H9 (cell line): ENCODE results near the gene TNFRSF21. TPM values are rescaled to one million over a fixed set of nuclear protein-coding genes. Genes with fewer than 3 reads are reported as not detected.
A peak's percentile ranks its signal among the peaks of the same experiment; 100 is the strongest.
"Not testable (repeated sequence)": the region's sequence is repeated elsewhere in the genome, so short reads cannot be mapped to it uniquely, and the experiment has no call there.

Source experiments
- DNase-seq: peaks from one replicate; pipeline ENCODE4 v3.0.0-alpha.2; 2017
- H2AFZ ChIP-seq: one replicate; pipeline ENCODE4 v1.6.1; 2013; ENCODE audit warnings: mild to moderate bottlenecking, low read length, control low read depth, moderate library complexity
- H2AK5ac ChIP-seq: 2 replicates; pipeline ENCODE4 v1.6.1; 2013; ENCODE audit warnings: low read length, control low read depth, mixed read lengths; ENCODE audit not compliant: insufficient read length
- H2BK120ac ChIP-seq: one replicate; pipeline ENCODE4 v1.6.1; 2013; ENCODE audit warnings: low read depth, mild to moderate bottlenecking, low read length, control low read depth, inconsistent platforms; ENCODE audit not compliant: poor library complexity, severe bottlenecking
- H2BK12ac ChIP-seq: 2 replicates; pipeline ENCODE4 v1.6.1; 2013; ENCODE audit warnings: low read length, control low read depth, mixed read lengths, low read depth; ENCODE audit not compliant: insufficient read length
- H2BK15ac ChIP-seq: 2 replicates; pipeline ENCODE4 v1.6.1; 2013; ENCODE audit warnings: low read depth, low read length, control low read depth
- H2BK20ac ChIP-seq: one replicate; pipeline ENCODE4 v1.6.1; 2013; ENCODE audit warnings: low read depth, mild to moderate bottlenecking, low read length, control low read depth, inconsistent platforms; ENCODE audit not compliant: poor library complexity, severe bottlenecking
- H2BK5ac ChIP-seq: 2 replicates; pipeline ENCODE4 v1.6.1; 2013; ENCODE audit warnings: low read length, control low read depth, mixed read lengths; ENCODE audit not compliant: insufficient read length
- H3K14ac ChIP-seq: 2 replicates; pipeline ENCODE4 v1.6.1; 2013; ENCODE audit warnings: low read length, control low read depth; ENCODE audit not compliant: insufficient read depth
- H3K18ac ChIP-seq: 2 replicates; pipeline ENCODE4 v1.6.1; 2013; ENCODE audit warnings: low read depth, mild to moderate bottlenecking, mixed read lengths, low read length, control low read depth; ENCODE audit not compliant: insufficient read length
- H3K23ac ChIP-seq: 2 replicates; pipeline ENCODE4 v1.6.1; 2013; ENCODE audit warnings: low read length, control low read depth, mixed read lengths, low read depth; ENCODE audit not compliant: insufficient read length
- H3K23me2 ChIP-seq: 2 replicates; pipeline ENCODE4 v1.6.1; 2013; ENCODE audit warnings: low read depth, mild to moderate bottlenecking, mixed read lengths, low read length, control low read depth; ENCODE audit not compliant: insufficient read length, poor library complexity, severe bottlenecking
- H3K27ac ChIP-seq: 2 replicates; pipeline ENCODE4 v1.5.1; 2013; ENCODE audit warnings: low read length, control low read depth, mixed read lengths, low read depth; ENCODE audit not compliant: insufficient read length
- H3K27me3 ChIP-seq: 2 replicates; pipeline ENCODE4 v1.6.1; 2013; ENCODE audit warnings: low read length, control low read depth, inconsistent platforms; ENCODE audit not compliant: insufficient read depth
- H3K4ac ChIP-seq: 2 replicates; pipeline ENCODE4 v1.6.1; 2013; ENCODE audit warnings: low read depth, mild to moderate bottlenecking, control low read depth, inconsistent platforms, low read length, moderate library complexity
- H3K4me1 ChIP-seq: 2 replicates; pipeline ENCODE4 v1.6.1; 2013; ENCODE audit warnings: low read length, control low read depth, inconsistent platforms; ENCODE audit not compliant: insufficient read depth
- H3K4me2 ChIP-seq: 2 replicates; pipeline ENCODE4 v1.6.1; 2013; ENCODE audit warnings: low read length, control low read depth, mixed read lengths; ENCODE audit not compliant: insufficient read length, insufficient read depth
- H3K56ac ChIP-seq: 2 replicates; pipeline ENCODE4 v1.6.1; 2013; ENCODE audit warnings: low read depth, mild to moderate bottlenecking, mixed read lengths, low read length, control low read depth; ENCODE audit not compliant: insufficient read length
- H3K79me1 ChIP-seq: 2 replicates; pipeline ENCODE4 v1.6.1; 2013; ENCODE audit warnings: low read depth, mild to moderate bottlenecking, moderate library complexity, low read length, control low read depth, inconsistent platforms; ENCODE audit not compliant: insufficient read depth, poor library complexity, severe bottlenecking
- H3K79me2 ChIP-seq: 2 replicates; pipeline ENCODE4 v1.6.1; 2013; ENCODE audit warnings: low read length, control low read depth, inconsistent platforms; ENCODE audit not compliant: insufficient read depth
- H3K9ac ChIP-seq: 2 replicates; pipeline ENCODE4 v1.6.1; 2013; ENCODE audit warnings: low read length, control low read depth, mixed read lengths; ENCODE audit not compliant: insufficient read length; ENCODE audit errors: extremely low read depth
- H3K9me3 ChIP-seq: one replicate; pipeline ENCODE4 v1.6.1; 2013; ENCODE audit warnings: low read depth, low read length, inconsistent platforms; ENCODE audit not compliant: control insufficient read depth
- H3T11ph ChIP-seq: one replicate; pipeline ENCODE4 v1.6.1; 2013; ENCODE audit warnings: mild to moderate bottlenecking, low read length, control low read depth, inconsistent platforms
- H4K20me1 ChIP-seq: one replicate; pipeline ENCODE4 v1.6.1; 2013; ENCODE audit not compliant: control insufficient read depth, insufficient read length, insufficient read depth
- H4K5ac ChIP-seq: 2 replicates; pipeline ENCODE4 v1.6.1; 2013; ENCODE audit warnings: low read depth, mild to moderate bottlenecking, mixed read lengths, low read length, control low read depth; ENCODE audit not compliant: insufficient read length
- H4K8ac ChIP-seq: replicated peaks from 2 replicates; pipeline ENCODE4 v1.6.1; 2013; ENCODE audit warnings: low read length, control low read depth, mixed read lengths, low read depth; ENCODE audit not compliant: insufficient read length
- H4K91ac ChIP-seq: 2 replicates; pipeline ENCODE4 v1.6.1; 2013; ENCODE audit warnings: low read depth, mild to moderate bottlenecking, moderate library complexity, mixed read lengths, low read length, control low read depth; ENCODE audit not compliant: insufficient read length
- H3K27ac Mint-ChIP-seq, 3 experiments: 2 replicates in 2 of 3; 3 replicates in 1 of 3; pipeline ENCODE4 v1.8.0; 2020 to 2021; ENCODE audit warnings: mixed read lengths in 3 of 3, mild to moderate bottlenecking in 1 of 3, moderate library complexity in 1 of 3
- H3K27me3 Mint-ChIP-seq: 2 replicates; pipeline ENCODE4 v1.8.0; 2021; ENCODE audit warnings: low read depth, mild to moderate bottlenecking, moderate library complexity, mixed read lengths
- H3K36me3 Mint-ChIP-seq, 3 experiments: 2 replicates in 2 of 3; 3 replicates in 1 of 3; pipeline ENCODE4 v1.8.0; 2020 to 2021; ENCODE audit warnings: low read depth in 3 of 3, mixed read lengths in 3 of 3; ENCODE audit not compliant: insufficient read depth in 1 of 3
- H3K4me1 Mint-ChIP-seq, 2 experiments: 2 replicates each; pipeline ENCODE4 v1.8.0; 2020; ENCODE audit warnings: mixed read lengths in 2 of 2
- H3K4me3 Mint-ChIP-seq, 2 experiments: 2 replicates in 1 of 2; 3 replicates in 1 of 2; pipeline ENCODE4 v1.8.0; 2020 to 2021; ENCODE audit warnings: mild to moderate bottlenecking in 2 of 2, mixed read lengths in 2 of 2, moderate library complexity in 1 of 2
- H3K9me3 Mint-ChIP-seq, 2 experiments: 2 replicates in 1 of 2; 3 replicates in 1 of 2; pipeline ENCODE4 v1.8.0; 2020; ENCODE audit warnings: mild to moderate bottlenecking in 2 of 2, mixed read lengths in 2 of 2, moderate library complexity in 1 of 2
- WGBS: extraction: QIAGEN DNeasy Blood & Tissue Kit; methylation state at CpG from one replicate; pipeline ENCODE4 v1.1.7; 2013; ENCODE audit warnings: missing lambda C conversion rate, low lambda C conversion rate, mixed read lengths; ENCODE audit not compliant: insufficient read length; ENCODE audit errors: extremely low coverage; 5-methylcytosine and 5-hydroxymethylcytosine counted together
- total RNA-seq: library from RNA; stranded (reverse); gene quantifications from 2 replicates; pipeline ENCODE4 v1.2.1, GENCODE V29; 2021
- TF ChIP-seq, protein P1 (sequence below): fragments of 200-600 bp; sonication (generic); conservative IDR thresholded peaks from 3 replicates; pipeline ENCODE4 v1.8.0; 2021; ENCODE audit warnings: antibody characterized with exemption, mild to moderate bottlenecking

TNFRSF21 gene
- total RNA-seq, 1 experiment from 2014 or later, result 39.1 TPM

DNA sequence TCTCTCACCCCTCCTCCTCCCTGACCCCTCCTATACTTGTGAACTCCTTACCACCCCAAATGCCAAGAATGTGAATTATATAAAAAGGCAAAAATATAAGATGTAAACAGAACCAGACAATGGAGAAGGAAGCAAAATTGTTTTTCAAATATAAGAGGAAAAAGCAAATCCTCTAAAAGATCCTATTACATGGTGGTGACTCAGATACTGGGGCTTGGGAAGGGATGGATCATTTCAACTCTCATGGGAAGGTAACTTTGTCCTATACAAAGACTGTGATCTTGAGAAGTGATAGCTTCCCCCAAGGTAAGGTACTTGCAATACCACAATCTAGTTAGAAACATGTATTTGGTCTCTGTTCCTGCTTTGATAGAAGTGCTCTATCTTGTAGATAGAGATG is 24.6 kb upstream of the TNFRSF21 start:
- no peak for DNase-seq
- H3K23me2 ChIP-seq, result no peaks in the 10 kb centered on the region
- no peak overlapping the region for H3K4ac ChIP-seq
- no peaks in the 10 kb centered on the region for H4K20me1 ChIP-seq
- H3K27ac Mint-ChIP-seq, result peak overlapping the region in 1 of 3 experiments; percentile 54; a peak in 1 of 7 replicates
- H2AFZ ChIP-seq, result no peak overlapping the region
- H3K9me3 ChIP-seq, result no peaks in the 10 kb centered on the region
- H3K27ac ChIP-seq, result no peak overlapping the region
- H3K36me3 Mint-ChIP-seq, result no peaks in the 10 kb centered on the region; a peak in 1 of 7 replicates
- no peak overlapping the region for H3K4me3 Mint-ChIP-seq
- no peak overlapping the region for H4K5ac ChIP-seq
- no peak overlapping the region for H2BK20ac ChIP-seq
- H3T11ph ChIP-seq, result no peak overlapping the region
- H2BK12ac ChIP-seq, result no peak overlapping the region
- H3K4me1 ChIP-seq, result no peaks in the 10 kb centered on the region
- H2AK5ac ChIP-seq, result no peak overlapping the region
- no peak overlapping the region for H4K91ac ChIP-seq
- no peak overlapping the region for H3K56ac ChIP-seq
- no peak overlapping the region for H2BK120ac ChIP-seq
- H3K9ac ChIP-seq, result no peak overlapping the region
- no peak overlapping the region for H3K18ac ChIP-seq
- peaks cover 0 to 8% of the 10 kb centered on the region in 2 experiments; a peak in 3 of 5 replicates for H3K9me3 Mint-ChIP-seq
- H4K8ac ChIP-seq, result no peak overlapping the region
- peaks cover 3 to 4% of the 10 kb centered on the region in 2 experiments for H3K4me1 Mint-ChIP-seq
- H3K27me3 ChIP-seq, result no peaks in the 10 kb centered on the region
- H3K79me2 ChIP-seq, result no peaks in the 10 kb centered on the region
- H3K23ac ChIP-seq, result no peak overlapping the region
- no peaks in the 10 kb centered on the region for H3K79me1 ChIP-seq
- TF ChIP-seq, protein P1, sequence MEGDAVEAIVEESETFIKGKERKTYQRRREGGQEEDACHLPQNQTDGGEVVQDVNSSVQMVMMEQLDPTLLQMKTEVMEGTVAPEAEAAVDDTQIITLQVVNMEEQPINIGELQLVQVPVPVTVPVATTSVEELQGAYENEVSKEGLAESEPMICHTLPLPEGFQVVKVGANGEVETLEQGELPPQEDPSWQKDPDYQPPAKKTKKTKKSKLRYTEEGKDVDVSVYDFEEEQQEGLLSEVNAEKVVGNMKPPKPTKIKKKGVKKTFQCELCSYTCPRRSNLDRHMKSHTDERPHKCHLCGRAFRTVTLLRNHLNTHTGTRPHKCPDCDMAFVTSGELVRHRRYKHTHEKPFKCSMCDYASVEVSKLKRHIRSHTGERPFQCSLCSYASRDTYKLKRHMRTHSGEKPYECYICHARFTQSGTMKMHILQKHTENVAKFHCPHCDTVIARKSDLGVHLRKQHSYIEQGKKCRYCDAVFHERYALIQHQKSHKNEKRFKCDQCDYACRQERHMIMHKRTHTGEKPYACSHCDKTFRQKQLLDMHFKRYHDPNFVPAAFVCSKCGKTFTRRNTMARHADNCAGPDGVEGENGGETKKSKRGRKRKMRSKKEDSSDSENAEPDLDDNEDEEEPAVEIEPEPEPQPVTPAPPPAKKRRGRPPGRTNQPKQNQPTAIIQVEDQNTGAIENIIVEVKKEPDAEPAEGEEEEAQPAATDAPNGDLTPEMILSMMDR, result no peak
- H2BK5ac ChIP-seq, result no peak overlapping the region
- H3K14ac ChIP-seq, result no peak overlapping the region
- H3K4me2 ChIP-seq, result no peak overlapping the region
- no peaks in the 10 kb centered on the region; the same call in 1 of the 2 replicates for H3K27me3 Mint-ChIP-seq
- H2BK15ac ChIP-seq, result no peak overlapping the region

- H2BK20ac ChIP-seq, H3K27ac Mint-ChIP-seq, H2AK5ac ChIP-seq, H3K4me1 ChIP-seq, H3K27me3 ChIP-seq, H2BK5ac ChIP-seq, H3K79me1 ChIP-seq, H3T11ph ChIP-seq, H4K20me1 ChIP-seq, DNase-seq, H3K4me1 Mint-ChIP-seq, H3K23ac ChIP-seq, H3K4ac ChIP-seq, H3K36me3 Mint-ChIP-seq, H2BK12ac ChIP-seq, H3K4me2 ChIP-seq, H4K5ac ChIP-seq, H3K4me3 Mint-ChIP-seq, H4K91ac ChIP-seq, H3K23me2 ChIP-seq, H3K14ac ChIP-seq, H2BK120ac ChIP-seq, H3K9me3 ChIP-seq, H3K27ac ChIP-seq, H3K18ac ChIP-seq, H3K56ac ChIP-seq, H3K9ac ChIP-seq, H4K8ac ChIP-seq, H3K79me2 ChIP-seq, H2BK15ac ChIP-seq, H2AFZ ChIP-seq, H3K27me3 Mint-ChIP-seq: not testable (repeated sequence)
- whole genome bisulfite sequencing, result no CpG with 5 or more reads among the region's 3 CpGs
- H3K9me3 Mint-ChIP-seq, result peaks cover 12 to 24% of the 10 kb centered on the region in 2 experiments
Observed at GRCh38 chr6:47328606-47329005, 18.9 kb upstream of the TNFRSF21 start.
